Hematopoietic multipotent progenitor cell treated with erythropoietin and hydrocortisone succinate and interleukin-3 and kit ligand, for 6 days (in vitro differentiated cells): ENCODE data around the gene SPATA17.

Experiments
- DNase-seq: peaks from one replicate; pipeline ENCODE4 v3.0.0-alpha.2; 2015

The SPATA17 gene

GRCh38 chr1:217861658-217862057 is 230.5 kb downstream of the SPATA17 start:
- DNase-seq, result no peak

- DNase-seq, result no peak
Observed at GRCh38 chr1:217867446-217867995, 236.4 kb downstream of the SPATA17 start.

GRCh38 chr1:217871955-217872354 is 240.8 kb downstream of the SPATA17 start:
- no peak for DNase-seq

GRCh38 chr1:217875229-217875628 is 244.1 kb downstream of the SPATA17 start:
- DNase-seq, result no peak

GRCh38 chr1:217876401-217876800 is 245.3 kb downstream of the SPATA17 start:
- DNase-seq, result no peak

GRCh38 chr1:217876896-217877295 is 245.8 kb downstream of the SPATA17 start:
- DNase-seq, result no peak

- no peak for DNase-seq
Observed at GRCh38 chr1:217881131-217881543, 250.0 kb downstream of the SPATA17 start.

- no peak for DNase-seq
Observed at GRCh38 chr1:217881607-217882332, 250.6 kb downstream of the SPATA17 start.

GRCh38 chr1:217885181-217885580 is 254.0 kb downstream of the SPATA17 start:
- DNase-seq, result no peak

GRCh38 chr1:217888328-217888727 is 257.2 kb downstream of the SPATA17 start:
- no peak for DNase-seq

- no peak for DNase-seq
Observed at GRCh38 chr1:217889401-217889800, 258.3 kb downstream of the SPATA17 start.

- no peak for DNase-seq
Observed at GRCh38 chr1:217891966-217892365, 260.8 kb downstream of the SPATA17 start.

GRCh38 chr1:217892750-217893149 is 261.6 kb downstream of the SPATA17 start:
- DNase-seq, result no peak

- DNase-seq, result no peak
Observed at GRCh38 chr1:217895841-217896240, 264.7 kb downstream of the SPATA17 start.

- DNase-seq, result no peak
Observed at GRCh38 chr1:217896490-217896889, 265.3 kb downstream of the SPATA17 start.

GRCh38 chr1:217897100-217897499 is 266.0 kb downstream of the SPATA17 start:
- no peak for DNase-seq

- no peak for DNase-seq
Observed at GRCh38 chr1:217899614-217900013, 268.5 kb downstream of the SPATA17 start.

GRCh38 chr1:217907504-217907903 is 276.4 kb downstream of the SPATA17 start:
- no peak for DNase-seq

GRCh38 chr1:217910203-217910602 is 279.1 kb downstream of the SPATA17 start:
- no peak for DNase-seq

GRCh38 chr1:217910791-217911320 is 279.7 kb downstream of the SPATA17 start:
- DNase-seq, result no peak

- DNase-seq, result no peak
Observed at GRCh38 chr1:217911908-217912307, 280.8 kb downstream of the SPATA17 start.

GRCh38 chr1:217917281-217917887 is 286.2 kb downstream of the SPATA17 start:
- DNase-seq, result no peak

- DNase-seq, result no peak
Observed at GRCh38 chr1:217919683-217920388, 288.7 kb downstream of the SPATA17 start.
